ENCODE measurements around the gene RHBDD1.
A peak's percentile ranks its signal among the peaks of the same experiment; 100 is the strongest.
"Not testable (repeated sequence)": the region's sequence is repeated elsewhere in the genome, so short reads cannot be mapped to it uniquely, and the experiment has no call there.

RHBDD1 gene

DNA sequence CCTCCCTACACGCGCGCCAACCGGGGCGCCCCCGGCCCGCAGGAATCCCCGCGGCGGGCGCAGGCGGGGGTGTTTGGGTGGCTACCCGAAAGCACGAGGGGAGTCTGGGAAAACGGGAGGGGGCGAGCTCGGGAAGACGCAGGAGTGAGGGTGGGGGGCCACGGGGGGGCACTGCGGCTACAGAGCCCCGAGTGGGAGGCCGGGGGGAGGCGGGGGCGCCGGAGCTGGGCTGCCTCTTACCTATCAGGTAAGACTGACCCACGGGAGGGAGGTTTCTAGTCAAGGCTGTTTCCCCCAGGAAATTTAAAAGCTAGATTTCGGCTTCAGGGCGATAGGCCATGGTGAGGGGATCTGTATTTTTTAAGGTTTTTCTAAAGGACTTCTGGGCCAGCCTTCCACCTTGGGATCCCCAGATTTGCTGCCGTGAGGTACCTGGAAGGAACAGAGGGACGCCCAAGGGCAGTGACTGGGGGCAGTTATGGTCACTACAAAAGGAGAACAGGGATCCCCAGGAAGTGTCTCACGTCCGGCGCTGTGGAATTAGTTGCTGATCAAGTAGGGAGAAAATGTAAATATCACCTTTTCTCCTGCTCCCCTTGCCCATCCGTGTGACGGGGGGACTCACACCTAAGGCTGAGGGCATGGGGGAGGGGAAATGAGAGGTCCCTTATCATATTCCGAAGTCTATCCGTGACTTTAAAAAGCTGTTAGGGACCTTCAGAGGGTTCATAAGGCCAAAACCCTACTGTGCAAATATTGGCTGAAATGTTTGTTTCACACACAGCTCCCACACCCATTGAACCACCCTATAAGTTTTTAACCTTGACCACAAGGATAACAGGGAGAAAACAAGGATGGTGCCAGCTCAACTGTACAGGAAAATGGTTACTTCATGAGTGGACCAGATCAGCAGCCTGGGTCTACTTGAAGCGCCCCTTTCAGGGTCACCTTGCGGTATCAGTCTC lies 35.6 kb upstream of the RHBDD1 start:
- no peak for DNase-seq (ENCODE audit: low read depth in 2 of 2)

DNA sequence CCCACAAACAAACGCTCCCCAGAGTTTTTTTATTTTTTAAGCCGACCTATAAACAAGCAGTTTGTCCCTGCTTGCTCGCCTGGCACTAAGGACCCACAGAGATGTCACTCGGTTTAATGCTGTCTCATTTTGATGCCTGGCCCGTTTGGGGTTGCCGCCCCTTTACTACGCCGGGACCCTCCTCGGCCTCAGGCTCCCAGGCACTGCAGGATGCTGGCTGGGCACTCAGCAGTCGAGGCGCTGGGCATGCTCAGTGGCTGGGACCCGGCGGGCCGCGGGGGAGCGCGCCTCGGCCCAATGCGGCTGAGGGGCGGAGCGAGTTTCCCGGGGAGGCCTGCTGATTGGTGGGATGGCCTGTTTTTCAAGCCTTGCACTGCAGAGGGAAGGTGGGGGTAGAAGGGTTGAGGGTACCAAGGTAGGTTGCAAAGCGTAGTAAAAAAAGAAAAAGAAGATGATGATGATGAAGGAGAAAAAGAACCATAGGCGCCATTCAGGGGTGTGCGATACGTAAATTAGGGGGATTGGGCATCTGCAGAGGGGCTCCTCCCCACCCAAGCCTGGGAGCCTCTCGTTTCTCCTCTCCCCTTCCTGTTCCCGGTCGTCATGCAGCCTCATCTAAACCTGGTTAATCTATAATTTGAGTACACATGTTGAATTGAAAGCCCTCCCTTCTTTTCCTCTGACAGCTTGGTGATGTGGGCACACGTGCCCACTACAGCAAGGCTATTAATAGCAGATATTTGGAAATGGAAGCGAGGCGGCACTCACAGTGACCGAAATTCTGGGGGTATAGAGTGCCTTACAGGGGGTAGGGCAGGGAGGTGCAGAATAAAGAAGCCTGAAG lies 34.7 kb upstream of the RHBDD1 start:
- DNase-seq (ENCODE audit: low read depth in 2 of 2): no peak

DNA sequence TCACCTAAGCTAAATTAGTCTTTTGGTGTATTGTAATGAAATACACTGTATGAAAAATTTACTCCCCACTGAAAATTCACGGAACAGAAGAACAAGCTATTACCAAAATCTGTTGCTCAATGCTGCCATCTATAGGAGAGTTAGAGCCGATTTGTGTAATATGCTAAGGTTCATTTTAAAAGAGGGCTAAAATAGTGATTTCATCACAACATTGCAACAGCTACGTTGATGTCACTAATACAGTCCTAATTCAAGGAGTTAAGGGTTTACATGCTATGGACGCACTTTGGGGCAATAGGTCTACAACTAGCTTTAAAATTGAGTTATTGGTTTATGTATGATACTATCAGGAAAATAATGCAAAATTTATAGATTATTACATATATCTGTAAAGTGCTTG lies 33.3 kb upstream of the RHBDD1 start:
- DNase-seq (ENCODE audit: low read depth in 2 of 2): peak in 1 of 2 experiments; percentile 72

DNA sequence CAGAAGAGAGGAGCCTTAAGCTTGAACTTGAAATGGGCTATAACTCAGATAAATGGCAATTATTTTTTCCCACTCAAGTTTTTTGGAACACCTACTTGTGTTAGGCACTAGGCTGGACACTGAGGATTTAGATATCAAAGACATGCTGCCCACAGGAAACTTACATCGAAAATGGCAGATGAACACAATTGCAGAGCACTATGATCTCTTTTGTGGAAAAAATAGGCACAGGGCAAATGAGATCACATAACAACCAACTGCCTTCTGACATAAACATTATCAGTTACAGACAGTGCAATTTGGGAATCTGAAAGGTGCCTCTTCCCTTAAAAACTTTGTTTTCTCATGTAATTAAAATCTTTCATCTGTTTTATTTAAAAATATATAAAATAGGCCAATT lies 32.4 kb upstream of the RHBDD1 start:
- no peak for DNase-seq (ENCODE audit: low read depth in 2 of 2)

DNA sequence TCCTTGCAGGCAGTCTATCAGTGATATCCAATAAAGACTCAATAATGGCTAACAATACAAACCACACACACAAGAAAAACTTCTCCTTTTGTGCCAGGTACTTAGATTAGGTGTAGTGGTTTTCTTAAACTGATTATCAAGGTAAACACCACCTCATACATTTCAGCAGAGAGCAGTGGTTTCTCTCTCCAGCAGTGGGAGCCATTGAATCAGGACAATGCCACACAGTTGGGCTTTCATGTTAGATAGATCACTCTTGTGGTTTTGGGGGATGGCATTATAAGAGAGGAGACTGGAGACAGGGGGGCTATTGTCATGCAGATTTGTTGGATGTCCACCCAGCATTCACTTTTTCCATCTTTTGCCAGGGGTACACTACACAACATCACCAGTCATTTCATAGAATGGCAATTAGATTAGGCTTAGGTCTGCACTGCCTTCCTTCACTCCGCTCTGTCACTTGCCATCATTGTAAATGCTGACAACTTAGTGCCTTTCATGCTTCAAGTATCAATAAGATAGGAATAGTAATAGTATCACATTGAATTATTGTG lies 22.6 kb upstream of the RHBDD1 start:
- no peak for DNase-seq (ENCODE audit: low read depth in 2 of 2)

DNA sequence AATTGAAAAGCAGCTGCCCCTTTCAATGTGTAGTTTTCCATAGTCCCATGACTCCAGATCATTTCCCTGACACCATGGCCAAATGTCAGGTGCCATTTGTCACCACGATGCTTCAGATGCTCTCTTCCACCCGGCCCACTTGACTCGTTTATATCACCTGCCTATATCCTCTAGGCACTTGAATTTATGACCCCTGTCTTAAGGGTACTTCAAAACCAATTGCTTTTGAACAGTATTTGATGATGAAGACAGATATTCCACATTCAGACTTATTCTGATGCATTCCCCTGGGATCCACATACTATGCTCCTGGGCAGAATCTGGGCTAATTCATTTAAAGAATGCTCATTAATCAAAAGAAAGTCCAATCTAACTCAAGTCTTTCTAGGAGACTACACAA lies 16.9 kb upstream of the RHBDD1 start:
- DNase-seq (ENCODE audit: low read depth in 2 of 2): no peak

DNA sequence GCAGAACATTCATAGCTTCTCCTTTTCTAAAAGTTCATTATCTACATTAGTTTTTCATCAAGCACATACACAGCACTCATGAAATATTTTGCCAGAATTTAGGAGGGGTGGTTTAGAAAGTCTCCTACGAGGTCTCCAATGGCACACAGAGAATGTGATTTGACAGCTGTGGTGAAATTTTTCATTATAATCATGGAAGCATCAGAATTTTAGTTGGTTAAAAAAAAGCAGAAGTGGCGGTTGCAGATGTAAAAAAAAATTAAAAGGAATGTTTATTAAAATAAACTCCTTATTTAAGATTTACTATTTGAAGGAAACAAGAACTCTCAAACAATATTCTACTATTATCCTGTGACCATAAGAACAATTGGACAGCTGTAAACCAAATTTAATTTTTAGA lies 10.8 kb upstream of the RHBDD1 start:
- no peak for DNase-seq (ENCODE audit: low read depth in 2 of 2)

DNA sequence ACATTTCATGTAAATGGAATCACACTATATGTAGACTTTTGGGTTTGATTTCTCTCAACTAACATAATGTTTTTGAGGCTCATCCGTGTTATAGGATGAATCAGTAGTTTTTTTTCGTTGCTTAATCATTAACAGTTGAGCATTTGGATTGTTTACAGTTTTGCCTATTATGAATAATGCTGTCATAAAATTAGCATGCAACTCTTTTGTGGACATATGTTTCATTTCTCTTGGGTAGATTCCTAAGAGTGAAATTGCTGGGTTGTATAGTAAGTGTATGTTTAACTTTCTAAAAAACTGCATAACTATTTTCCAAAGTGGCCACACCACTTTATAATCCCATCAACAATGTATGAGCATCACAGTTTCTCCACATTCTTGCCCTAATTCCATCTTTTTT lies 7.7 kb upstream of the RHBDD1 start:
- peak; percentile 80 to 86 for DNase-seq (ENCODE audit: low read depth in 2 of 2)

DNA sequence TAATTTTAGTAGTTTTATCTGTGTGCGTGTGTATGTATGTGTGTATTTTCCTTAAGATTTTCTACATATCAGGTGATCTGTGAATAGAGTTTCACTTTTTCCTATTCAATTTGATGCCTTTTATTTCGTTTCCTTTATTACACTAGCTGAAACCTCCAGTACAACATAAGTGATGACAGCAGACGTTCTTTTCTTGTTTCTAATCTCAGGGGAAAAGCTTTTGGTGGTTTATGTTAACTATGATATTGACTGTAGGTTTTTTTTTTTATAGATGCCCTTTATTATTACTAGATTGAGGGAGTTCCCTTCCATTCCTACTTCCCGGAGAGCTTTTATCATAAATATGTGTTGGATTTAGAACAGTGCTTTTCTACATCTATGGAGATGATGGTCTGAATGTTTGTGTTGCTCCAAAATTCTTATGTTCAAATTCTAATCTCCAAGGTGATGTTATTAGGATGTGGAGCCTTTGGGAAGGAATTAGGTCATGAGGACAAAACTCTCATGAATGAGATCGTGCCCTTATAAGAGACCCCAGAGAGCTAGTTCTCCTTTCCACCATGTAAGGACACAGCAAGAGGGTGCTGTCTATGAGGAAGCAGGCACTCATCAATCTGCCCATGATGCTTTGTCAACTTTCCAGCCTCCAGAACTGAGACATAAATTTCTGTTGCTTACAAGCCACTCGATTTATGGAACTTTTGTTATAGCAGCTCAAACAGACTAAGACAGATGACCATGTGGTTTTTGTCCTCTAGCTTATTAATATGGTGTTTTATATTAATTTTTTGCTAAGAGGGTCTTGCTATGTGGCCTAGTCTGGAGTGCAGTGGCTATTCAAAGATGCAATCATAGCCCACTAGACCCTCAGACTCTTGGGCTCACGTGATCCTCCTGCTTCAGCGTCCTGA lies 5.9 kb upstream of the RHBDD1 start:
- DNase-seq (ENCODE audit: low read depth in 2 of 2): no peak

DNA sequence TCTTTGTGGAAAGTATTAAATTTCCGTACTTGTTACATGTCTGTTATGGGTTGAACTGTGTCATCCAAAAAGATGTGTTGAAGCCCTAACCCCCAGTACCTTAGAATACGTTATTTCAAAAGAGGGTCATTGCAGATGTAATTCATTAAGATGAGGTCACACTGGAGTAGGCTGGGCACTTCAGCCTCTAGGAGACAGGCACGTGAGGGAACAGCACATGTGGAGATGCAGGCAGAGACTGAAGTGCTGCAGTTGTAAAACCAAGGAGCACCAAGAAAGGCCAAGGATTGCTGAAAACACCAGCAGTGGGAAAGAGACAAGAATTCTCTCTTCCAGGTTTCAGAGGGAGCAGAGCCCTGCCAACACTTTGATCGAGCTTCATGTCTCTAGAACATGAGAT lies 4.6 kb upstream of the RHBDD1 start:
- no peak for DNase-seq (ENCODE audit: low read depth in 2 of 2)

DNA sequence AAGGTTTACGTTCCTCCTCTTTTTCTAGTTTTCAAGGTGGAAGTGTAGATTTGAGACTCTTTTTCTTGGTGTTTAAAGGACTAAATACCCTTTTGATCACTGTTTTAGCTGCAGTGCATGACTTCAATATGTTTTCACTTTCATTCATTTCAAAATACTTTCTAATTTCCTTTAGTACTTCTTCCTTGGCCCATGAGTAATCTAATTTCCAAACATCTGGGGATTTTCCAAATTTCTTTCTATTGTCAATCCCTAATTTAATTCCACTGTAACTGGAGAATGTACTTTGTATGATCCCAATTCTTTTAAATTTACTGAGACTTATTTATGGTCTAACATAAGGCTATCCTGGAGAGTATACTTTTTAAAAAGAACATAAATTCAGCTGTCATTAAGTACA lies 3.8 kb upstream of the RHBDD1 start:
- peak; percentile 12 to 29 for DNase-seq (ENCODE audit: low read depth in 2 of 2)

DNA sequence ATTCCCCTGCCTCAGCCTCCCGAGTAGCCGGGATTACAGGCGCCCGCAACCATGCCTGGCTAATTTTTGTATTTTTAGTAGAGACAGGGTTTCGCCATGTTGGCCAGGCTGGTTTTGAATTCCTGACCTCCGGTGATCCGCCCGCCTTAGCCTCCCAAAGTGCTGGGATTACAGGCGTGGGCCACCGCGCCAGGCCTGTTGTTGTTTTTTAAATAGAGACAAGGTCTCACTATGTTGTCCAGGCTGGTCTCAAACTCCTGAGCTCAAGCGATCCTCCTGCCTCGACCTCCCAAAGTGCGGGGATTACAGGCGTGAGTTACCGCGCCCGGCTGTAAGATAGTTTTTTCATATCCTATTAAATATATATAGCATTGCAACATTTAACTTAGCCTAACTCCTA lies 974 bp upstream of the RHBDD1 start:
- not testable (repeated sequence) for DNase-seq (ENCODE audit: low read depth in 2 of 2)

DNA sequence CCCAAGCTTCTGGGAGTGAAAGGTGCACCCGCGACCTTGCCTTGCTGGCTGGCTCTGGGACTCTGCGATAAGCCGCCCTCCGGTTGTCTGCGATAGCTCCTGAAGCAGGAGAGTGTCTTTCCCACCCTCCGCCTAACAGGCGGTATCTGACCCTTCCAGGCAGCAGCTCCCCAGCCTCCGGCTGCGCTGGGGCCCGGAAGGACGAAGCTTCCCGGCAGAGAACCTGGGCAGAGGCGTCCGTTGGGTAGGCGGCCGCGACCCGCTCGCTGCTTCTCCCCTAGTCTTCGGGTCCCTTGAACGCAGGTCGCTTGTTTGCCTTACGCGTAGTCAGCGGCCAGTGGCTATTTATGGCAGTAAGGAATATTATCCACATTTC lies 446 bp upstream of the RHBDD1 start:
- no peak for DNase-seq (ENCODE audit: low read depth in 2 of 2)

DNA sequence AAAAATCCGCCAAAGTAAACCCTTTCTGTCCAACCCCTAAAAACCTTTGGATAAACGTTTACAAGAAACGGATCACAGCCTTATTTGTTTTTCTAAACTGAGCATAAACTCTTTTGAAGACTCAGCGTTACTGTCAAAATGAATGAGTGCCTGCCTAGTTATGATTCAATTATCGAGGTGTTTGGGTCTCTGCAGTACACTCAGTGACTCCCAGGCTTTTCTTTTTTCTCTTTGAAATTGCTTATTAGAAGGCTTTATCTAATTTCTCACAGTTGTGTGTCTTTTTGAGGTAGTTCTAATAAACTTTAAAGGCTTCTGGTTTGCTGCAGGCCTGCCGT lies 663 bp downstream of the RHBDD1 start:
- DNase-seq (ENCODE audit: low read depth in 2 of 2): no peak

DNA sequence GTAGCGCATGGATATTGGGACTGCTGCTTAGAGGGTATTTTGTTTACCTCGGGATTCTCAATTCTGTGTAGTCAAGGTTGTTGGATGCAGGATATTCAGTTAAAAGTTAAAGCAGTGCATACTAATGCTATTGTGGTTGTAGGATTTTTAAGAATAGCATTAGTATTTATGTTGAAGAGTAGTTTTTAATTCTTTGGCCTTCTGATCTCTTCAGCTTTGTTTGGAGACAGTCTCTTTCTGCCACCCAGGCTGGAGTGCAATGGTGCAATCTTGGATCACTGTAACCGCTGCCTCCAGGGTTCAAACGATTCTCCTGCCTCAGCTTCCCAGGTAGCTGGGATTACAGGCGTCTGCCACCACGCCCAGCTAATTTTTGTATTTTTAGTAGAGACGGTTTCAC lies 1.5 kb downstream of the RHBDD1 start:
- no peak for DNase-seq (ENCODE audit: low read depth in 2 of 2)

DNA sequence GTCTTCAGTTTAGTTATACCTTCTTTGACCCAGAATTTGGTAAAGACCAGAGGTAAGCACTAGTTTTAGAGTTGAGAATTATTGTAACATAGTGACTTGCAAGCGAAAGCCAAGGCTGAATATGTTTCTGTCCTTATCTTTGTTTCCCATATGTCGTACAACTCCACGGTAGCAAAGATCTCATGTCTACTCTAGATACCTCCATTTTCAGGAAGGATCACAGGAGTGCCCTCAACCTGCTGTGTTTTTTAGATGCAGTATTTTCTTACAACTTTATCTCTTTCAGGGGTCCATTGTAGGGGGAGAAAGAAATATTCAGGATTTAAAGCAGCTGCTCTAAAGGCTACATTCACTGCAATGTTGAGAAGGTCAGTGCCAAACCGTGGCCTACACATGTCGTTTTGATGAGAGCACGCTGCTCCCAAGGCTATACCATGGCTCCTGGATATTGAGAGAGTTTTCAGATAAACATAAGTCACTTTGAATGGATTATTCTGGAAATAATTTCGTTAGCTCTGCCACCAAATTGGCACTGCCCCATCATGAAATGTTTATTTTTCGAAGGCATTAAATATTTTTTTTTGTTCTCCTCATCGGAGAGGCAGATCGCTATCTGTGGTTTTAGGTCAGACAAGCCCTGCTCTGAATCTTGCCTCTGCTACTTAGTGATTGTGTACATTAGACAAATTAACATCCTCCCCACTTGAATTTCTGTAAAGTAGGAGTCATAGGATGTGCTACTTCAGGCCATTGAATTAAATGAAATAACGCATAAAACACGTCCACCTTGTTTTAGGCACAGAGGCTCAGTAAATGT lies 2.1 kb downstream of the RHBDD1 start:
- no peak for DNase-seq (ENCODE audit: low read depth in 2 of 2)

DNA sequence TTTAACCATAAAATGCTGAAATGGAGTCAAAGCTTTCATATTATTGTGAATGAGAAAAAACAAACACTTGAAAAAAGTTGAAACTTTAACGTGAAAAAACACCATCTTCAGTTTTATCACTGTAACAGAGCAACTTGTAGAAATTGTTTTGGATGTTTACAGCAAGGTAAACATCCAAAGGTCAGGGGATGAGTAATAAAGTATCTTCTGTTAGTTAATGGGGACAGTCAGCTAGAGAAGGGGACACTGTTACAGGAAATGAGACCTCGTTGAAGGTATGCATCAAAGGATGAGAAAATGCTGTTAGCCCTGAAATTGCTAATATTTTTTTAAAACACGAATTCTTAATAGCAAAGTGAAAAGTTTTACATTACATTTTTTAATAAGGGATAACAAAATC lies 2.9 kb downstream of the RHBDD1 start:
- no peak for DNase-seq (ENCODE audit: low read depth in 2 of 2)

DNA sequence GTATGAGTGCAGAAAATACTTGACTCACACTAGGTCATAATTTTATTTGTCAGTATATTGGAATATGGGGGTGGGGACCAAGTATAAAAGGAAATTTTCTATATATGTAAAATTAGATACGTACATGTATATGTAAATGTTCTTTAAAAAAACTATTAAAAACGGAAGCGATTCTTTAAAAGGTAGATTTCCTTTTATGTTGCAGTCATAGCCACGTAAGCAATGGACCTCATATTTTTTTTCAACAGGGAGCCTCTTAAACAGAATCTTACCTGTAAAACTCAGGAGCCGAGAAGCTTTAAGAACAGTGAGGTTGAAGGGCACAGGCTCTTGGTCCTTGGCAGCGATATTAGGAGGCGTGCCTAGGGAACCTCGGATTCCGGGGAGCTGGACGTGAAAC lies 3.3 kb downstream of the RHBDD1 start:
- no peak for DNase-seq (ENCODE audit: low read depth in 2 of 2)

DNA sequence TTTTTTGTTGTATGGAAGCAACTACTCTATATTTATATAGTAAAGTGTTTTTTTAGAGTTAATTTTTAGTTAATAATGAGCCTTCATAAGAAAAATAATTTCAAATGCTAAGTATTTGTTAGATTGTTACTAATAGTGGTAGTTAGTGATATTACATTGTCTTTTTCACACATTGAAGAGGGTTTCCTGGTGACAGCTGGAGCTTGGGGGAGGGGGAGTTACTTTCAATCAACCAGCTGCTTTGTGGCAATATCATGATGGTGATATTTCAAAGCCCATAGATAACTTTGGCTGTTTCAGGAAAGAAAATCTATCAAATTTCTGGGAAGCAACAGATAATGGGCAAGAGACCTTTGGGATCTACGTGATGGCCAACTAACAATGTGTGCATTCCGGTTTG lies 4.1 kb downstream of the RHBDD1 start:
- DNase-seq (ENCODE audit: low read depth in 2 of 2): no peak

DNA sequence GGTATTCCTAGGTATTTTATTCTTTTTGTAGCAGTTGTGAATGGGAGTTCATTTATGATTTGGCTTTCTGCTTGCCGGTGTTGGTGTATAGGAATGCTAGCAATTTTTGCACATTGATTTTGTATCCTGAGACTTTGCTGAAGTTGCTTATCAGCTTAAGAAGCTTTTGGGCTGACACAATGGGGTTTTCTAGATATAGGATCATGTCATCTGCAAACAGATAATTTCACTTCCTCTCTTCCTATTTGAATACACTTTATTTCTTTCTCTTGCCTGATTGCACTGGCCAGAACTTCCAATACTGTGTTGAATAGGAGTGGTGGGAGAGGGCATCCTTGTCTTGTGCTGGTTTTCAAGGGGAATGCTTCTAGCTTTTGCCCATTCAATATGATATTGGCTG lies 7.1 kb downstream of the RHBDD1 start:
- DNase-seq (ENCODE audit: low read depth in 2 of 2): not testable (repeated sequence)

All from fibroblast of skin of left quadriceps (primary cell).